WTC11 (cell line): ENCODE measurements around the gene MSL3B.
"Not testable (repeated sequence)": the region's sequence is repeated elsewhere in the genome, so short reads cannot be mapped to it uniquely, and the experiment has no call there.

Experiments used
- ATAC-seq: fragments of 200-7000 bp; cut with Tn5 transposase; 2 replicates; pipeline ENCODE4 v1.10.0; 2021; ENCODE audit warnings: mild to moderate bottlenecking, moderate library complexity
- CTCF ChIA-PET: fragments of 300-600 bp; sonication (Branson Sonifier 250); formaldehyde crosslinking; loops from one replicate; lab custom pipeline; 2021; ENCODE audit warnings: antibody characterized with exemption; lab: Charles Lee
- POLR2A ChIA-PET: fragments of 350-600 bp; sonication (Branson Sonifier 250); formaldehyde crosslinking; loops from one replicate; lab custom pipeline; 2021; ENCODE audit warnings: antibody characterized with exemption; lab: Charles Lee
- DNase-seq: peaks from one replicate; pipeline ENCODE4 v3.0.0; 2021; ENCODE audit warnings: low spot score
- H3K27ac Mint-ChIP-seq: 2 replicates; pipeline ENCODE4 v1.8.0; 2021; ENCODE audit warnings: mixed read lengths
- H3K27me3 Mint-ChIP-seq: 2 replicates; pipeline ENCODE4 v1.8.0; 2021; ENCODE audit warnings: low read depth, mild to moderate bottlenecking, moderate library complexity, mixed read lengths
- H3K36me3 Mint-ChIP-seq: 2 replicates; pipeline ENCODE4 v1.8.0; 2021; ENCODE audit warnings: mixed read lengths
- H3K4me1 Mint-ChIP-seq: 2 replicates; pipeline ENCODE4 v1.8.0; 2022; ENCODE audit warnings: mixed read lengths
- H3K4me3 Mint-ChIP-seq: 2 replicates; pipeline ENCODE4 v1.8.0; 2021; ENCODE audit warnings: mild to moderate bottlenecking, moderate library complexity, mixed read lengths
- H3K9me3 Mint-ChIP-seq: 2 replicates; pipeline ENCODE4 v1.8.0; 2021; ENCODE audit warnings: mixed read lengths
- AFF4 ChIP-seq: sonication (generic); formaldehyde crosslinking; IDR thresholded peaks from 2 replicates; pipeline ENCODE4 v1.8.1; 2023; ENCODE audit warnings: mild to moderate bottlenecking, missing genetic modification reagents, borderline replicate concordance
- AR ChIP-seq: fragments of 250-450 bp; sonication (Bioruptor Pico); IDR thresholded peaks from 2 replicates; pipeline ENCODE4 v1.9.0; 2021; ENCODE audit warnings: mild to moderate bottlenecking
- ATF3 ChIP-seq: sonication (generic); formaldehyde crosslinking; conservative IDR thresholded peaks from 2 replicates; pipeline ENCODE4 v1.8.1; 2022; ENCODE audit warnings: mild to moderate bottlenecking, missing genetic modification reagents
- CREB1 ChIP-seq: sonication (generic); formaldehyde crosslinking; IDR thresholded peaks from 2 replicates; pipeline ENCODE4 v1.8.0; 2023; ENCODE audit warnings: mild to moderate bottlenecking, missing genetic modification reagents
- EMX1 ChIP-seq: fragments of 250-450 bp; sonication (Bioruptor Pico); IDR thresholded peaks from 2 replicates; pipeline ENCODE4 v1.8.0; 2021; ENCODE audit warnings: mild to moderate bottlenecking
- ETV6 ChIP-seq: sonication (generic); formaldehyde crosslinking; IDR thresholded peaks from 2 replicates; pipeline ENCODE4 v1.8.1; 2022; ENCODE audit warnings: mild to moderate bottlenecking, missing genetic modification reagents
- GTF2I ChIP-seq: fragments of 250-450 bp; sonication (Bioruptor Pico); conservative IDR thresholded peaks from 2 replicates; pipeline ENCODE4 v1.4.0; 2021; ENCODE audit warnings: mild to moderate bottlenecking
- HMGA2 ChIP-seq: fragments of 250-450 bp; sonication (Bioruptor Pico); IDR thresholded peaks from 2 replicates; pipeline ENCODE4 v1.4.0; 2021; ENCODE audit warnings: mild to moderate bottlenecking, moderate library complexity
- NFYB ChIP-seq: sonication (generic); formaldehyde crosslinking; conservative IDR thresholded peaks from 2 replicates; pipeline ENCODE4 v1.8.0; 2022; ENCODE audit warnings: low read depth, missing genetic modification reagents
- SMAD3 ChIP-seq: sonication (generic); formaldehyde crosslinking; IDR thresholded peaks from 2 replicates; pipeline ENCODE4 v1.8.0; 2022; ENCODE audit warnings: missing genetic modification reagents, mild to moderate bottlenecking, borderline replicate concordance
- SMAD4 ChIP-seq: sonication (generic); formaldehyde crosslinking; IDR thresholded peaks from 2 replicates; pipeline ENCODE4 v1.8.0; 2022; ENCODE audit warnings: mild to moderate bottlenecking, missing genetic modification reagents
- SOX15 ChIP-seq: fragments of 250-450 bp; sonication (Bioruptor Pico); IDR thresholded peaks from 2 replicates; pipeline ENCODE4 v1.9.0; 2021; ENCODE audit warnings: mild to moderate bottlenecking
- TEAD4 ChIP-seq: sonication (generic); formaldehyde crosslinking; IDR thresholded peaks from 2 replicates; pipeline ENCODE4 v1.8.0; 2022; ENCODE audit warnings: mild to moderate bottlenecking, missing genetic modification reagents
- USF2 ChIP-seq: sonication (generic); formaldehyde crosslinking; IDR thresholded peaks from 2 replicates; pipeline ENCODE4 v1.8.1; 2023; ENCODE audit warnings: mild to moderate bottlenecking, missing genetic modification reagents, moderate library complexity
- ZNF281 ChIP-seq: sonication (generic); formaldehyde crosslinking; IDR thresholded peaks from 2 replicates; pipeline ENCODE4 v1.8.0; 2023; ENCODE audit warnings: mild to moderate bottlenecking, missing genetic modification reagents
- ZNF423 ChIP-seq: fragments of 250-450 bp; sonication (Bioruptor Pico); IDR thresholded peaks from 2 replicates; pipeline ENCODE4 v2.1.2; 2022; ENCODE audit warnings: mild to moderate bottlenecking, moderate library complexity

MSL3B gene

GRCh38 chr2:233892793-233893192, 24.6 kb upstream of the MSL3B start:
- no peaks in the 10 kb centered on the region for H3K9me3 Mint-ChIP-seq
- no peak for DNase-seq
- H3K4me3 Mint-ChIP-seq: no peak overlapping the region
- 0 out of 2 replicates have a peak, but pooled peaks cover 3% of the 10 kb centered on the region for H3K4me1 Mint-ChIP-seq
- H3K36me3 Mint-ChIP-seq: no peaks in the 10 kb centered on the region
- ChIA-PET POLR2A (no interaction called here), CTCF (no interaction called here)
- H3K27me3 Mint-ChIP-seq: peaks cover 12% of the 10 kb centered on the region
- H3K27ac Mint-ChIP-seq: no peak overlapping the region
- TF ChIP-seq SOX15 (CRISPR knock-in tag): no peak
- TF ChIP-seq EMX1 (CRISPR knock-in tag): no peak
- no peak for TF ChIP-seq HMGA2
- no peak for TF ChIP-seq SMAD3 (CRISPR knock-in tag)
- TF ChIP-seq ZNF281: no peak
- ATAC-seq: no peak

GRCh38 chr2:233882353-233882752, 14.2 kb upstream of the MSL3B start:
- H3K4me1 Mint-ChIP-seq: no peaks in the 10 kb centered on the region
- peaks cover 20% of the 10 kb centered on the region for H3K27me3 Mint-ChIP-seq
- ATAC-seq (no peak), DNase-seq (no peak)
- TF ChIP-seq ZNF423 (CRISPR knock-in tag): no peak
- TF ChIP-seq ATF3 (CRISPR knock-in tag): no peak
- no peak for TF ChIP-seq SMAD4 (CRISPR knock-in tag)
- no peak for TF ChIP-seq CREB1 (CRISPR knock-in tag)
- POLR2A ChIA-PET: no interaction called here
- no peak overlapping the region for H3K27ac Mint-ChIP-seq
- CTCF ChIA-PET: no interaction called here
- H3K36me3 Mint-ChIP-seq: peaks cover 5% of the 10 kb centered on the region
- no peak overlapping the region for H3K4me3 Mint-ChIP-seq
- peaks cover 33% of the 10 kb centered on the region for H3K9me3 Mint-ChIP-seq

- CTCF ChIA-PET: interaction anchor here (1.3 kb wide), 1 partner anchor 15 kb away, joined by 3 read pairs; no protein-coding TSS in a partner anchor
- H3K4me3 Mint-ChIP-seq, DNase-seq, H3K4me1 Mint-ChIP-seq, H3K27ac Mint-ChIP-seq, POLR2A ChIA-PET, ATAC-seq, H3K36me3 Mint-ChIP-seq: not testable (repeated sequence)
- Mint-ChIP-seq H3K9me3 (peaks cover 23% of the 10 kb centered on the region), H3K27me3 (peaks cover 68% of the 10 kb centered on the region)
Measured at GRCh38 chr2:233872125-233872524, 3.9 kb upstream of the MSL3B start.

- Mint-ChIP-seq H3K27ac (no peak overlapping the region), H3K9me3 (peaks cover 22% of the 10 kb centered on the region), H3K36me3 (peaks cover 11% of the 10 kb centered on the region), H3K4me1 (peaks cover 3% of the 10 kb centered on the region; the same call in 1 of the 2 replicates), H3K27me3 (peaks cover 65% of the 10 kb centered on the region), H3K4me3 (no peak overlapping the region)
- ATAC-seq (no peak), DNase-seq (no peak)
- CTCF ChIA-PET: interaction anchor here (1.3 kb wide), 1 partner anchor 14 kb away, joined by 3 read pairs; no protein-coding TSS in a partner anchor
- TF ChIP-seq AFF4 (CRISPR knock-in tag) (no peak), TEAD4 (CRISPR knock-in tag) (no peak), USF2 (CRISPR knock-in tag) (no peak), NFYB (CRISPR knock-in tag) (no peak), ETV6 (CRISPR knock-in tag) (no peak), GTF2I (CRISPR knock-in tag) (no peak), AR (no peak)
- POLR2A ChIA-PET: no interaction called here
Measured at GRCh38 chr2:233871432-233871831, 3.2 kb upstream of the MSL3B start.
